WTC11 (cell line): Measurements from ENCODE around the gene CPT2. TPM values are rescaled to one million over a fixed set of nuclear protein-coding genes. Genes with fewer than 3 reads are reported as not detected.

ENCODE experiments used
- ATAC-seq: fragments of 200-7000 bp; cut with Tn5 transposase; 2 replicates; pipeline ENCODE4 v1.10.0; 2021; ENCODE audit warnings: mild to moderate bottlenecking, moderate library complexity
- CTCF ChIA-PET: fragments of 300-600 bp; sonication (Branson Sonifier 250); formaldehyde crosslinking; loops from one replicate; lab custom pipeline; 2021; ENCODE audit warnings: antibody characterized with exemption; lab: Charles Lee
- POLR2A ChIA-PET: fragments of 350-600 bp; sonication (Branson Sonifier 250); formaldehyde crosslinking; loops from one replicate; lab custom pipeline; 2021; ENCODE audit warnings: antibody characterized with exemption; lab: Charles Lee
- DNase-seq: peaks from one replicate; pipeline ENCODE4 v3.0.0; 2021; ENCODE audit warnings: low spot score
- H3K27ac Mint-ChIP-seq: 2 replicates; pipeline ENCODE4 v1.8.0; 2021; ENCODE audit warnings: mixed read lengths
- H3K27me3 Mint-ChIP-seq: 2 replicates; pipeline ENCODE4 v1.8.0; 2021; ENCODE audit warnings: low read depth, mild to moderate bottlenecking, moderate library complexity, mixed read lengths
- H3K36me3 Mint-ChIP-seq: 2 replicates; pipeline ENCODE4 v1.8.0; 2021; ENCODE audit warnings: mixed read lengths
- H3K4me1 Mint-ChIP-seq: 2 replicates; pipeline ENCODE4 v1.8.0; 2022; ENCODE audit warnings: mixed read lengths
- H3K4me3 Mint-ChIP-seq: 2 replicates; pipeline ENCODE4 v1.8.0; 2021; ENCODE audit warnings: mild to moderate bottlenecking, moderate library complexity, mixed read lengths
- H3K9me3 Mint-ChIP-seq: 2 replicates; pipeline ENCODE4 v1.8.0; 2021; ENCODE audit warnings: mixed read lengths
- ARID4B ChIP-seq: sonication (generic); formaldehyde crosslinking; IDR thresholded peaks from 2 replicates; pipeline ENCODE4 v1.8.0; 2023; ENCODE audit warnings: missing genetic modification reagents, mild to moderate bottlenecking, borderline replicate concordance
- ATF3 ChIP-seq: sonication (generic); formaldehyde crosslinking; conservative IDR thresholded peaks from 2 replicates; pipeline ENCODE4 v1.8.1; 2022; ENCODE audit warnings: mild to moderate bottlenecking, missing genetic modification reagents
- CTCF ChIP-seq: fragments of 200-600 bp; IDR thresholded peaks from 2 replicates; pipeline ENCODE4 v1.8.0; 2022; ENCODE audit warnings: antibody characterized with exemption
- E2F4 ChIP-seq: sonication (generic); formaldehyde crosslinking; IDR thresholded peaks from 2 replicates; pipeline ENCODE4 v1.8.1; 2022; ENCODE audit warnings: low read depth, mild to moderate bottlenecking, moderate library complexity, missing genetic modification reagents, borderline replicate concordance
- FOXK1 ChIP-seq: sonication (generic); formaldehyde crosslinking; IDR thresholded peaks from 2 replicates; pipeline ENCODE4 v1.8.0; 2022; ENCODE audit warnings: mild to moderate bottlenecking, moderate library complexity, missing genetic modification reagents
- FOXP4 ChIP-seq: sonication (generic); formaldehyde crosslinking; IDR thresholded peaks from 2 replicates; pipeline ENCODE4 v1.8.0; 2022; ENCODE audit warnings: mild to moderate bottlenecking, missing genetic modification reagents
- GTF2I ChIP-seq: fragments of 250-450 bp; sonication (Bioruptor Pico); conservative IDR thresholded peaks from 2 replicates; pipeline ENCODE4 v1.4.0; 2021; ENCODE audit warnings: mild to moderate bottlenecking
- HMGA2 ChIP-seq: fragments of 250-450 bp; sonication (Bioruptor Pico); IDR thresholded peaks from 2 replicates; pipeline ENCODE4 v1.4.0; 2021; ENCODE audit warnings: mild to moderate bottlenecking, moderate library complexity
- NFYB ChIP-seq: sonication (generic); formaldehyde crosslinking; conservative IDR thresholded peaks from 2 replicates; pipeline ENCODE4 v1.8.0; 2022; ENCODE audit warnings: low read depth, missing genetic modification reagents
- NR3C1 ChIP-seq: sonication (generic); formaldehyde crosslinking; conservative IDR thresholded peaks from 2 replicates; pipeline ENCODE4 v1.8.1; 2023; ENCODE audit warnings: low read depth, mild to moderate bottlenecking, missing genetic modification reagents
- PREB ChIP-seq: sonication (generic); formaldehyde crosslinking; IDR thresholded peaks from 2 replicates; pipeline ENCODE4 v1.8.1; 2022; ENCODE audit warnings: mild to moderate bottlenecking, missing genetic modification reagents, moderate library complexity, borderline replicate concordance
- TP53 ChIP-seq: sonication (generic); formaldehyde crosslinking; IDR thresholded peaks from 2 replicates; pipeline ENCODE4 v1.8.1; 2023; ENCODE audit warnings: mild to moderate bottlenecking, missing genetic modification reagents
- USF2 ChIP-seq: sonication (generic); formaldehyde crosslinking; IDR thresholded peaks from 2 replicates; pipeline ENCODE4 v1.8.1; 2023; ENCODE audit warnings: mild to moderate bottlenecking, missing genetic modification reagents, moderate library complexity
- ZMAT4 ChIP-seq: fragments of 250-450 bp; sonication (Bioruptor Pico); IDR thresholded peaks from 2 replicates; pipeline ENCODE4 v1.9.0; 2021; ENCODE audit warnings: mild to moderate bottlenecking
- ZNF281 ChIP-seq: sonication (generic); formaldehyde crosslinking; IDR thresholded peaks from 2 replicates; pipeline ENCODE4 v1.8.0; 2023; ENCODE audit warnings: mild to moderate bottlenecking, missing genetic modification reagents
- ZNF425 ChIP-seq: fragments of 250-450 bp; sonication (Bioruptor Pico); conservative IDR thresholded peaks from 2 replicates; pipeline ENCODE4 v1.9.0; 2021; ENCODE audit warnings: mild to moderate bottlenecking
- total RNA-seq: library from RNA; stranded (reverse); gene quantifications from 3 replicates; pipeline ENCODE4 v1.2.3, GENCODE V29; 2021

The CPT2 gene
- total RNA-seq, 1 experiment from 2014 or later = 33.7 TPM

GRCh38 chr1:53210352-53210751 lies 13.7 kb downstream of the CPT2 start (continued):
- no peak for TF ChIP-seq ARID4B (CRISPR knock-in tag)
- TF ChIP-seq NFYB = no peak
- no peak for TF ChIP-seq GTF2I (CRISPR knock-in tag)
- TF ChIP-seq ZNF281 (CRISPR knock-in tag) = no peak
- TF ChIP-seq FOXK1 = no peak
- TF ChIP-seq E2F4 = no peak
- no peak for TF ChIP-seq CTCF
- TF ChIP-seq PREB (CRISPR knock-in tag) = no peak
- no peak for TF ChIP-seq ATF3 (CRISPR knock-in tag)
- TF ChIP-seq USF2 (CRISPR knock-in tag) = no peak

- Mint-ChIP-seq H3K4me1 (no peaks in the 10 kb centered on the region), H3K4me3 (no peak overlapping the region), H3K36me3 (peaks cover 66% of the 10 kb centered on the region), H3K27ac (no peak overlapping the region), H3K27me3 (no peaks in the 10 kb centered on the region), H3K9me3 (peaks cover 19% of the 10 kb centered on the region)
- POLR2A ChIA-PET = interaction anchor here (0.7 kb wide), 1 partner anchor 27 kb away, joined by 3 read pairs; the partner anchor contains the start of gene MAGOH
- DNase-seq = no peak
- ATAC-seq = no peak
- CTCF ChIA-PET = no interaction called here
- TF ChIP-seq ZMAT4 (no peak), NR3C1 (CRISPR knock-in tag) (no peak), TP53 (no peak), E2F4 (no peak), HMGA2 (CRISPR knock-in tag) (no peak), FOXK1 (no peak), FOXP4 (CRISPR knock-in tag) (no peak), ZNF425 (CRISPR knock-in tag) (no peak)
Observed at GRCh38 chr1:53210954-53211353, 14.3 kb downstream of the CPT2 start.
